Measurements from ENCODE around the gene ULK3.

Gene ULK3

DNA sequence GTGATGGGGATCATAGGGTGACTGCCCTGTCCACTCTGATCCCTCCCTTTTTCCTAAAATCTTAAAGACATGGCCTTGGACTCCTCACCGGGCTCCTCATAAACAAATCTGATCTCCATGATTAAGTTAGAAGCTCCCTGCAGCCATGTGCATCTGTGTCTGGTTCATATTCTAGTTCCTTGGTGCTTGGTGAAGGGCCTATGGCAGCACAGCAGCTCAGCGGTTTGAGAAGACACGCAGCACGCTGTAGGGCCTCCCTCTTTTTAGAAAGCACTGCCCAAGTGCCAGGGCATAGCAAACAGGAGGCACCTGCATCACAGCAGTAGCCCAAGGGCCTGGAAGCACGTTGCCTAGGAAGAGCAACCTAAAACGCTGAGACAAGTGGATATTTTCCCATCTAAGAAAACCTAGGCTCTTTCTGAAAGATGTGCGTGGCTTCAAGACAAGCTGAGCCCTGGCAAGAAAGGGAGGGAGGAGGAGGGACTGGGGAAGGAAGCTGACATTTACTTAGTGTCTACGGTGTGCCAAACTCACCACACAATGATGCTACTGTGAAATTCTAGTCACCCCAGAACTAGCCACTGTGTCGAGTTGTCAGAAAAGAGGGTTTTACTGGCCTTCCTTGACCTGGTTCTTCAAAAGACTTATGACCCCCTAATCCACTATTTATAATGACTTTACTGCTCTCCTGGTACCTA, 14.9 kb upstream of the ULK3 start:
- TF ChIP-seq, protein P1, sequence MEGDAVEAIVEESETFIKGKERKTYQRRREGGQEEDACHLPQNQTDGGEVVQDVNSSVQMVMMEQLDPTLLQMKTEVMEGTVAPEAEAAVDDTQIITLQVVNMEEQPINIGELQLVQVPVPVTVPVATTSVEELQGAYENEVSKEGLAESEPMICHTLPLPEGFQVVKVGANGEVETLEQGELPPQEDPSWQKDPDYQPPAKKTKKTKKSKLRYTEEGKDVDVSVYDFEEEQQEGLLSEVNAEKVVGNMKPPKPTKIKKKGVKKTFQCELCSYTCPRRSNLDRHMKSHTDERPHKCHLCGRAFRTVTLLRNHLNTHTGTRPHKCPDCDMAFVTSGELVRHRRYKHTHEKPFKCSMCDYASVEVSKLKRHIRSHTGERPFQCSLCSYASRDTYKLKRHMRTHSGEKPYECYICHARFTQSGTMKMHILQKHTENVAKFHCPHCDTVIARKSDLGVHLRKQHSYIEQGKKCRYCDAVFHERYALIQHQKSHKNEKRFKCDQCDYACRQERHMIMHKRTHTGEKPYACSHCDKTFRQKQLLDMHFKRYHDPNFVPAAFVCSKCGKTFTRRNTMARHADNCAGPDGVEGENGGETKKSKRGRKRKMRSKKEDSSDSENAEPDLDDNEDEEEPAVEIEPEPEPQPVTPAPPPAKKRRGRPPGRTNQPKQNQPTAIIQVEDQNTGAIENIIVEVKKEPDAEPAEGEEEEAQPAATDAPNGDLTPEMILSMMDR (IDR thresholded peaks at IDR 0.05; ENCODE audit: insufficient read depth, low read depth, low read length, missing control alignments) = no peak
- H3K4me3 ChIP-seq (ENCODE audit: low read depth, low read length) = no peak overlapping the region
- DNase-seq (ENCODE audit: low read depth) = peak; percentile 62

DNA sequence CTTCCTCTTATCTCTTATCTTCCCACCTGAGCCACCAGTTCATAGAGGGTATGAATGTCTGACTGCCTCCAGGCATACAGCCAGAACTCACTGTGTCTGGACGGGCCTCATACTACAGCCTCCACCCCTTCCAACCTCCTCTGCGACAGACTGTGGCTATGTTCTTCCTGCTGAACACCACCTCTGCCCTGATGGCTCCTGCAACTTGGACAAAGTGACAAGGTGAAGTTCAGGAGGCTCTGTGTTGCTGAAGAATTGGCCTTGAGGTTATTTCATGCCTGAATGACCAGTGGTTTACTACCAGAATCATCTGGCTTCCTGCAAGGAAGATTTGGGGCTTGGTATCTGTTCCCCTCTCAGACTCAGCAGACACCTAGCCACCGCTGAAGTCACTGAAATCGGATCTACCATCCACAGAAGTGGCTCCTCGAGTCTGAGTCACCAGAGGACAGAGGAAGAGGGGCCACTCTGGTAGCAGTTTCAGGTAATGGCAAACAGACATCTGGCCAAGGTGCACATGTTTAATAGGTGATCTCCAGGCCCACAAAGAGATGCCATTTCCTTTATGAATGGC, 14.2 kb upstream of the ULK3 start:
- DNase-seq (ENCODE audit: low read depth) = peak; percentile 91
- no peak overlapping the region for H3K4me3 ChIP-seq (ENCODE audit: low read depth, low read length)
- TF ChIP-seq, protein P1 (IDR thresholded peaks at IDR 0.05; ENCODE audit: insufficient read depth, low read depth, low read length, missing control alignments) = no peak

DNA sequence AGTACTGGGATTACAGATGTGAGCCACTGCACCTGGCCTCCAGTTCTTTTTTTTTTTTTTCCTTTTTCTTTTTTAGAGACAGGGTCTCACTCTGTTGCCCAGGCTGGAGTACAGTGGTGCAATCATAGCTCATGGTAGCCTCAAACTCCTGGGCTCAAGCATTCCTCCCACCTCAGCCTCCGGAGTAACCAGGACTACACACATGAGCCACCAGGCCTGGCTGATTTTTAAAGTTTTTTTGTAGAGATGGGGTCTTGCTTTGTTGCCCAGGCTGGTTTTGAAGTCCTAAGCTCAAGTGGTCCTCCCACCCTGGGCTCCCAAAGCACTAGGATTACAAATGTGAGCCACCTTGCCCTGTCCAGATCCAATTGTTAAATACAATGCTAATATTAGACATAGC, 13.6 kb upstream of the ULK3 start:
- H3K4me3 ChIP-seq (ENCODE audit: low read depth, low read length) = no peak overlapping the region
- TF ChIP-seq, protein P1 (IDR thresholded peaks at IDR 0.05; ENCODE audit: insufficient read depth, low read depth, low read length, missing control alignments) = no peak
- DNase-seq (ENCODE audit: low read depth) = no peak

DNA sequence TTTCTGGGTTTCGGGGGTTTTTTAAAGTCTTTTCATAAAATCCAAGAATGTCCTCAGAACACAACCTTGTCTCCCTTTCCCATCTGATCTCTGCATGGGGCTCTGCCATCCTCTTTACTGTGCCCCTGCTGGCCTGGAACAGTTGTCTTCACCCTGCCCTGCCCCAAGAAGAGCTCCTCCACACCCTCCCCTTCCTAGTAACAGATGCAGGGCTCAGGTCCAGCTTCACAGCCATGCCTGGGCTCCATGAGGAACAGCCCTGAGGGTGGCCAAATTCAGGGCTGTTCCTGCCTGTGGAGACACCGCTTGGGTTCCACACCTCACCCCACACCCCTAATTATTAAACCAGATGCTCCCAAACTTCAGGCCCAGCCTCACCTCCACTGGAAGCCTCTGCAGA, 12.9 kb upstream of the ULK3 start:
- DNase-seq (ENCODE audit: low read depth) = no peak
- H3K4me3 ChIP-seq (ENCODE audit: low read depth, low read length) = no peak overlapping the region
- TF ChIP-seq, protein P1 (IDR thresholded peaks at IDR 0.05; ENCODE audit: insufficient read depth, low read depth, low read length, missing control alignments) = no peak

DNA sequence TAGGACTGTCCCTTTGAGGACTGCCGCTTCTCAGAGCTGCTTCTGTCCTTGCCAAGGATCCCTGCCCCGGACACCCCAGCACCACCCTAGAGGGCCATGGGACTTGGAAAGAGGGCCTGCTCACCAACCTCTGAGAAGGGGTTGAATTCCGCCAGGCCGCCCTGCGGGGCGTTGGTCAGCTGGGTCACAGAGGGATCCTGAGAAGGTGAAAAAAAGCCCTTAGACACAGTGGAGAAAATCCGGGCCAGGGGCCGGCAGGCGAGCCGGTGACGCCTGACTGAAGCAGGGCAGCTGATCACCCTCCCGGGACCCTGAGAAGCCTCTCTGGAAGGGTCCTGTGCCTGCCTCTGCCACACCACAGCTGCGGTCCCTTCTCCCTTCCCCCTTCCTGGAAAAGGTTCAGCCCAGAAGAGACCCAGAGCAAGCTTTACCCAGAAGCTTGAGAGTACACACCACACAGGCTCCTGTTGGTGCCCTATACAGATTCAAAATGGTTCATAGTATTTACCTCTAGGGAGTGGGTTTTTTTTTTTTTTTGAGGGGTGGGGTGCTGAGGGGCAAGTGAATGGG, 11.6 kb upstream of the ULK3 start:
- no peak overlapping the region for H3K4me3 ChIP-seq (ENCODE audit: low read depth, low read length)
- DNase-seq (ENCODE audit: low read depth) = no peak
- TF ChIP-seq, protein P1 (IDR thresholded peaks at IDR 0.05; ENCODE audit: insufficient read depth, low read depth, low read length, missing control alignments) = no peak

DNA sequence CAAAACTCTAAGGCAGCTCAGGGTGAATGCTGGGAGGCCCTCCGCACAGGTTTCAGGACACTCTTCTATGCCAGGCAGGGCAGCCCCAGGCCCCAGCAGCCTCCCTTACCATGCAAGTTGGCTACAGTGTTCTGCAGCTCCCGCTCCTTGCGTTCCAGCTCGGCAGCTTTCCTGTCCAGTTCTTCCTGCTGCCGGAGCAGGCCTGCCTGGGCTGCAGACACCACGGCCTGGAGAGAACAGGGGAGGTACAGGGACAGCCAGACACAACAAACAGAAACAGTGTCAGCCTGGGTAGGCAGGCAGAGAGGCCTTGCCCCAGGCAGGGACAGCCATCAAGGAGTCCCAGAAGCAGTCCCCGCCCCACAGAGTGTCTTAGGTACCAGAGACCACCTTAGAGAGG, 9.0 kb upstream of the ULK3 start:
- H3K4me3 ChIP-seq (ENCODE audit: low read depth, low read length) = no peak overlapping the region
- TF ChIP-seq, protein P1 (IDR thresholded peaks at IDR 0.05; ENCODE audit: insufficient read depth, low read depth, low read length, missing control alignments) = no peak
- DNase-seq (ENCODE audit: low read depth) = no peak
